CD4-positive, CD25-positive, alpha-beta regulatory T cell (primary cell): ENCODE measurements around the gene CELSR3. TPM values are rescaled to one million over a fixed set of nuclear protein-coding genes. Genes with fewer than 3 reads are reported as not detected.

Experiments
- ATAC-seq, 2 donors: fragments of 150-1000 bp; cut with Tn5 transposase; one replicate each; pipeline ENCODE4 v1.10.0; 2021; ENCODE audit warnings: low read depth in 2 of 2, moderate number of reproducible peaks in 2 of 2, moderate library complexity in 1 of 2
- DNase-seq, 3 donors: peaks; one replicate each; pipeline versions ENCODE4 v3.0.0 to v3.0.0-alpha.2; 2012 to 2022; ENCODE audit warnings: mixed read lengths in 1 of 3
- H3K27ac ChIP-seq: one replicate; pipeline ENCODE4 v1.7.0; 2013; ENCODE audit warnings: mild to moderate bottlenecking, low read length; ENCODE audit not compliant: insufficient read depth, poor library complexity, severe bottlenecking
- H3K27me3 ChIP-seq: one replicate; pipeline ENCODE4 v1.7.0; 2013; ENCODE audit warnings: low read length; ENCODE audit not compliant: control insufficient read depth, insufficient read depth
- H3K36me3 ChIP-seq: one replicate; pipeline ENCODE4 v1.7.0; 2013; ENCODE audit warnings: mild to moderate bottlenecking, low read length, moderate library complexity; ENCODE audit not compliant: control insufficient read depth, insufficient read depth
- H3K4me1 ChIP-seq: 2 replicates; pipeline ENCODE4 v1.7.0; 2013; ENCODE audit warnings: mild to moderate bottlenecking, low read length; ENCODE audit not compliant: insufficient read depth, control insufficient read depth, poor library complexity, severe bottlenecking
- H3K4me3 ChIP-seq: one replicate; pipeline ENCODE4 v1.7.0; 2013; ENCODE audit warnings: low read depth, mild to moderate bottlenecking, low read length, moderate library complexity
- H3K9me3 ChIP-seq, 2 experiments: 1 replicate in 1 of 2; 2 replicates in 1 of 2; pipeline ENCODE4 v1.7.0; 2013; ENCODE audit warnings: low read length in 2 of 2, mild to moderate bottlenecking in 1 of 2, moderate library complexity in 1 of 2; ENCODE audit not compliant: control insufficient read depth in 2 of 2
- H3K27ac Mint-ChIP-seq, 3 donors: one replicate each; pipeline ENCODE4 v1.8.0; 2020 to 2022; ENCODE audit warnings: mild to moderate bottlenecking in 3 of 3, mixed read lengths in 3 of 3, moderate library complexity in 2 of 3
- H3K27me3 Mint-ChIP-seq: one replicate; pipeline ENCODE4 v1.8.0; 2022; ENCODE audit warnings: mild to moderate bottlenecking, mixed read lengths
- H3K36me3 Mint-ChIP-seq: one replicate; pipeline ENCODE4 v1.8.0; 2020; ENCODE audit warnings: mixed read lengths
- H3K4me1 Mint-ChIP-seq, 4 donors: one replicate each; pipeline ENCODE4 v1.8.0; 2020 to 2022; ENCODE audit warnings: mixed read lengths in 4 of 4, mild to moderate bottlenecking in 1 of 4
- H3K4me3 Mint-ChIP-seq, 4 donors: one replicate each; pipeline ENCODE4 v1.8.0; 2020 to 2022; ENCODE audit warnings: mild to moderate bottlenecking in 4 of 4, mixed read lengths in 4 of 4, moderate library complexity in 3 of 4
- H3K9me3 Mint-ChIP-seq, 7 donors: one replicate each; pipeline ENCODE4 v1.8.0; 2020 to 2022; ENCODE audit warnings: mixed read lengths in 7 of 7, mild to moderate bottlenecking in 3 of 7, moderate library complexity in 2 of 7
- polyA plus RNA-seq, 4 donors: library from polyadenylated mRNA; unstranded; fragments of 300-500 nt; fragmentation: Illumina TruSeq; gene quantifications; one replicate each; pipeline ENCODE4 v1.2.3, GENCODE V29; 2021
- total RNA-seq: library from RNA; stranded (reverse); gene quantifications from one replicate; pipeline ENCODE4 v1.2.3, GENCODE V29; 2022

The CELSR3 gene
- total and polyA plus RNA-seq, 5 donors from 2014 or later: 0.31 to 8.8 (median 0.39) TPM

GRCh38 chr3:48617559-48617958 lies 45.1 kb downstream of the CELSR3 start:
- Mint-ChIP-seq H3K4me3 (no peak overlapping the region), H3K27me3 (no peaks in the 10 kb centered on the region), H3K4me1 (no peaks in the 10 kb centered on the region), H3K36me3 (no peaks in the 10 kb centered on the region), H3K9me3 (peaks cover 0 to 11% (median 0%) of the 10 kb centered on the region in 7 donors), H3K27ac (no peak overlapping the region)
- no peaks in the 10 kb centered on the region for H3K4me1 ChIP-seq
- H3K9me3 ChIP-seq: peaks cover 12 to 14% of the 10 kb centered on the region in 2 experiments
- no peak for DNase-seq
- H3K27ac ChIP-seq: no peak overlapping the region
- H3K4me3 ChIP-seq: no peak overlapping the region
- no peaks in the 10 kb centered on the region for H3K27me3 ChIP-seq
- no peaks in the 10 kb centered on the region for H3K36me3 ChIP-seq
- no peak for ATAC-seq

DNA sequence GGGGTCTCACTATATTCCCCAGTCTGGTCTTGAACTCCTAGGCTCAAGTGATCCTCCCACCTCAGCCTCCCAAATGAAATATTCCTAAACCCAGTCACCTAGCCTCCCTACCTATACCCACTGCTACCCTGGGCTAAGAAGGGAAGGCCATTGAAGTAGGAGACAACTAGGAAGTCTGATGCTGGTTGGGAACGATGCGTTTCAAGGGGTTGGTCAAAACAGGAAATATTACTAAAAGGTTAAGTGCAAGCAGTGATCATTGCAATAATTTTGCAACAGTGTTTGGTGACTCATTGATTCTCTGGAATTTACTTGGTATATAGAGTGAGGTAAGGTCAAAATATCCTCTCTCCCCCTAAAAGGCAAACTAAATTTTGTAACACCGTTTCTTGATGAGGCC lies 48.6 kb downstream of the CELSR3 start:
- H3K36me3 Mint-ChIP-seq: peaks cover 3% of the 10 kb centered on the region

DNA sequence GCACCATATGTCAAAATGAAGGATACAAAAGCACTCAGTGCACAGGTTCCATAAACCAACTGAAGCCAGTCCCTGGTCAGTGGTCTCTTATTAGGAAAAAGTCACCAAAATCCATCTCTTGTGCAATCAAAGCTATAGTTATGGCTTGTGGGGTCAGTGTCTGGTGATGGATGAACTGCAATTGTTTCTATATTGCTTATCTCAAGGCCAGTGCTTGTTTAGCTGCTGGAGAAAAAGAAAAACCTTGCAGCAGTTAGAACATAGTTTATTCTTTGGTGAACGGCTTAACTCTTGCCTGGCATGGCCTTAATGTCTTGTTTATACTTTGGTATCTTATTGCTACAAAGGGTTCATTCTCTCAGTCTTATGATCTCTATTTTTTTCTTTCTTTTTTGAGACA lies 50.4 kb downstream of the CELSR3 start:
- peaks cover 9% of the 10 kb centered on the region for H3K4me1 ChIP-seq
- ATAC-seq (no peak), DNase-seq (no peak)
- no peaks in the 10 kb centered on the region for H3K27me3 ChIP-seq
- peaks cover 0 to 6% (median 0%) of the 10 kb centered on the region in 7 donors for H3K9me3 Mint-ChIP-seq
- H3K4me3 ChIP-seq: no peak overlapping the region
- no peak overlapping the region for H3K27ac ChIP-seq
- peaks cover 8% of the 10 kb centered on the region for H3K36me3 Mint-ChIP-seq
- H3K27ac Mint-ChIP-seq: no peak overlapping the region
- H3K9me3 ChIP-seq: peaks cover 5% of the 10 kb centered on the region in 2 experiments
- peaks cover 8 to 19% (median 13%) of the 10 kb centered on the region in 4 donors for H3K4me1 Mint-ChIP-seq
- H3K4me3 Mint-ChIP-seq: peak overlapping the region in 3 of 4 donors; percentile 8 to 50 (median 15)
- no peaks in the 10 kb centered on the region for H3K27me3 Mint-ChIP-seq
- H3K36me3 ChIP-seq: no peaks in the 10 kb centered on the region

More for the DNA sequence above, 48.6 kb downstream of the CELSR3 start:
- DNase-seq (peak in 1 of 3 donors; percentile 23), ATAC-seq (no peak)
- no peak overlapping the region for H3K4me3 ChIP-seq
- no peak overlapping the region for H3K27ac ChIP-seq
- no peaks in the 10 kb centered on the region for H3K4me1 ChIP-seq
- Mint-ChIP-seq H3K27me3 (no peaks in the 10 kb centered on the region), H3K9me3 (peaks cover 0 to 11% (median 0%) of the 10 kb centered on the region in 7 donors), H3K4me1 (peaks cover 0 to 7% (median 2%) of the 10 kb centered on the region in 4 donors), H3K4me3 (peak overlapping the region in 1 of 4 donors; percentile 54), H3K27ac (no peak overlapping the region)
- no peaks in the 10 kb centered on the region for H3K27me3 ChIP-seq
- peaks cover 12 to 14% of the 10 kb centered on the region in 2 experiments for H3K9me3 ChIP-seq
- H3K36me3 ChIP-seq: no peaks in the 10 kb centered on the region

GRCh38 chr3:48609088-48610005 lies 53.3 kb downstream of the CELSR3 start, which contains the start of gene UQCRC1:
UQCRC1 (minus strand) TSS chr3:48609646; CDS start chr3:48609620, 26 bp downstream.
- H3K27ac ChIP-seq: peak within 1 kb of the TSS; percentile 72

DNA sequence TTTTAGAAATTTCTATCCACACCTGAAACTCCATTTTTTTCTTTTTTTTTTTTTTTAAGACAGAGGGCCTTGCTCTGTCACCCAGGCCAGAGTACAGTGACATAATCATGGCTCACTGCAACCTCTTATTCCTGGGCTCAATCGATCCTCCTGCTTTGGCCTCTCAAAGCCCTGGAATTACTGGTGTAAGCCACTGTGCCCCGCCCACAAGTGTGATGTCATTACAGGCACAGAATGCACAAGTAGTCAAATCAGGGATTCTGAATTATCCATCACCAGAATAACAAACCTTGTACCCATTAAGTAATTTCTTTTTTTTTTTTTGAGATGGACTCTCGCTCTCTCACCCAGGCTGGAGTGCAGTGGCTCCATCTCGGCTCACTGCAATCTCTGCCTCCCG lies 55.2 kb downstream of the CELSR3 start:
- ATAC-seq: no peak
- Mint-ChIP-seq H3K27ac (peak overlapping the region in 1 of 3 donors; percentile 94), H3K4me3 (peak overlapping the region; percentile 10 to 99 (median 96)), H3K27me3 (no peaks in the 10 kb centered on the region), H3K9me3 (no peaks in the 10 kb centered on the region), H3K4me1 (peaks cover 8 to 27% (median 16%) of the 10 kb centered on the region in 4 donors), H3K36me3 (peaks cover 29% of the 10 kb centered on the region)
- Histone ChIP-seq H3K4me1 (peaks cover 9% of the 10 kb centered on the region), H3K4me3 (no peak overlapping the region), H3K9me3 (no peaks in the 10 kb centered on the region), H3K36me3 (peaks cover 34% of the 10 kb centered on the region), H3K27me3 (no peaks in the 10 kb centered on the region), H3K27ac (no peak overlapping the region)
- peak in 1 of 3 donors; percentile 13 for DNase-seq

More at GRCh38 chr3:48609088-48610005, 53.3 kb downstream of the CELSR3 start, which contains the start of gene UQCRC1:
- no peaks in the 10 kb centered on the region for H3K27me3 Mint-ChIP-seq
- peak within 1 kb of the TSS; percentile 88 to 99 (median 94) for H3K27ac Mint-ChIP-seq
- H3K4me3 ChIP-seq: peak within 1 kb of the TSS; percentile 83
- peaks cover 16% of the 10 kb centered on the region for H3K36me3 ChIP-seq
- peaks cover 22% of the 10 kb centered on the region for H3K36me3 Mint-ChIP-seq
- H3K4me1 Mint-ChIP-seq: peaks cover 8 to 27% (median 16%) of the 10 kb centered on the region in 4 donors
- peaks cover 9% of the 10 kb centered on the region for H3K4me1 ChIP-seq
- H3K9me3 ChIP-seq: no peaks in the 10 kb centered on the region
- no peaks in the 10 kb centered on the region for H3K27me3 ChIP-seq
- peak within 1 kb of the TSS; percentile 95 to 99 (median 98) for H3K4me3 Mint-ChIP-seq
- H3K9me3 Mint-ChIP-seq: no peaks in the 10 kb centered on the region
- ATAC-seq (peak; percentile 99), DNase-seq (peak; percentile 86 to 94 (median 92))

DNA sequence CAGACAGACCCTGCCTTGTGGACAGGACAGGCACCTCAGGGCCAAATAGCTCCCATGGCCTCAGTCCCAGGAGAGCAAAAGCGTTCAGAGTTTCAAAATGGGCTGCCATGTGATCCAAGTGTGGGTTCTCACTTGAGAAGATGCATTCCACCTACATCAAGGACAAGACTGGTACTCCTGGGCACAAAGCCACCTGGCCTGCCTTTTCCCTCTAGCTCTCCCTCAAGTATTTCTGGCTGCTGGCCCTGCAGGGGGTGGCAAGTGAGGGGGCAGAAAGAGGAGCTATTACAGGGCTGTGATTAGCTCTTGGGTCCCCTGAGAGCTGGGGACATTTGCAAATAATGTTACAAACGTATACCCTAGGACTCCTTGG lies 61.1 kb downstream of the CELSR3 start:
- Histone ChIP-seq H3K27me3 (no peaks in the 10 kb centered on the region), H3K9me3 (no peaks in the 10 kb centered on the region), H3K4me3 (no peak overlapping the region), H3K36me3 (peaks cover 62% of the 10 kb centered on the region), H3K27ac (no peak overlapping the region), H3K4me1 (no peaks in the 10 kb centered on the region)
- H3K36me3 Mint-ChIP-seq: peaks cover 38% of the 10 kb centered on the region
- no peak for DNase-seq
- no peak for ATAC-seq
- no peaks in the 10 kb centered on the region for H3K9me3 Mint-ChIP-seq
- no peaks in the 10 kb centered on the region for H3K27me3 Mint-ChIP-seq
- H3K4me3 Mint-ChIP-seq: no peak overlapping the region
- H3K27ac Mint-ChIP-seq: no peak overlapping the region
- peaks cover 0 to 10% (median 4%) of the 10 kb centered on the region in 4 donors for H3K4me1 Mint-ChIP-seq

- H3K9me3 Mint-ChIP-seq: no peaks in the 10 kb centered on the region
- H3K4me3 ChIP-seq: no peak overlapping the region
- H3K27ac Mint-ChIP-seq: no peak overlapping the region
- H3K27me3 Mint-ChIP-seq: peaks cover under 1% of the 10 kb centered on the region
- peaks cover 62% of the 10 kb centered on the region for H3K36me3 ChIP-seq
- peaks cover 0 to 10% (median 3%) of the 10 kb centered on the region in 4 donors for H3K4me1 Mint-ChIP-seq
- H3K27me3 ChIP-seq: no peaks in the 10 kb centered on the region
- no peaks in the 10 kb centered on the region for H3K4me1 ChIP-seq
- no peaks in the 10 kb centered on the region for H3K9me3 ChIP-seq
- ATAC-seq (no peak), DNase-seq (no peak)
- H3K4me3 Mint-ChIP-seq: no peak overlapping the region
- no peak overlapping the region for H3K27ac ChIP-seq
- H3K36me3 Mint-ChIP-seq: peaks cover 37% of the 10 kb centered on the region
These were observed 61.7 kb downstream of the CELSR3 start for GRCh38 chr3:48600711-48601621.
